Thyroid gland (tissue), 4 donors: ENCODE measurements around the gene ASCL5. TPM values are rescaled to one million over a fixed set of nuclear protein-coding genes. Genes with fewer than 3 reads are reported as not detected.

ENCODE experiments used
- DNase-seq, 2 donors: peaks; one replicate each; pipeline ENCODE4 v3.0.0-alpha.2; 2019
- H3K27ac ChIP-seq, 3 donors: fragments of 200-600 bp; sonication (generic); 1 replicate in 2 of 3; 2 replicates in 1 of 3; pipeline ENCODE4 v1.5.1; 2016 to 2019; ENCODE audit warnings: mild to moderate bottlenecking in 1 of 3, moderate library complexity in 1 of 3
- H3K27me3 ChIP-seq: fragments of 200-600 bp; sonication (generic); one replicate; pipeline ENCODE4 v1.5.1; 2019
- H3K36me3 ChIP-seq, 2 donors: fragments of 200-600 bp; sonication (generic); one replicate each; pipeline ENCODE4 v1.5.1; 2016 to 2019
- H3K4me1 ChIP-seq, 2 donors: fragments of 200-600 bp; sonication (generic); one replicate each; pipeline ENCODE4 v1.5.1; 2017 to 2019
- H3K4me3 ChIP-seq, 3 donors: fragments of 200-600 bp; sonication (generic); replicated peaks in 1 of 3; 1 replicate in 2 of 3; 2 replicates in 1 of 3; pipeline ENCODE4 v1.5.1; 2016; ENCODE audit warnings: mild to moderate bottlenecking in 1 of 3
- H3K9me3 ChIP-seq: fragments of 200-600 bp; sonication (generic); one replicate; pipeline ENCODE4 v1.5.1; 2017
- CTCF ChIP-seq, 6 experiments: fragments of 200-600 bp in 3 of 6; fragments of 450-650 bp in 3 of 6; sonication (generic) in 3 of 6; IDR thresholded peaks; one replicate each; pipeline ENCODE4 v1.5.1; 2016 to 2019; ENCODE audit warnings: antibody characterized with exemption in 6 of 6, mild to moderate bottlenecking in 2 of 6, inconsistent platforms in 1 of 6, moderate library complexity in 1 of 6
- POLR2A ChIP-seq, 2 donors: fragments of 450-650 bp; IDR thresholded peaks; one replicate each; pipeline ENCODE4 v1.6.1; 2017; ENCODE audit warnings: antibody characterized with exemption in 2 of 2, mild to moderate bottlenecking in 2 of 2, moderate library complexity in 1 of 2
- WGBS, 2 donors: methylation state at CpG; one replicate each; pipeline ENCODE4 v1.1.5; 2017; 5-methylcytosine and 5-hydroxymethylcytosine counted together
- intact Hi-C: fragments of 100-400 bp; cut with DNase I; formaldehyde crosslinking; loops from one replicate; pipeline ENCODE4 v1.15.1; 2023
- total RNA-seq, 4 donors: library from RNA; depleted of rRNA; stranded (reverse); fragments of >200 nt; gene quantifications; one replicate each; pipeline ENCODE4 v1.2.3, GENCODE V29; 2016

The ASCL5 gene
- total RNA-seq, 4 donors from 2014 or later: not detected

DNA sequence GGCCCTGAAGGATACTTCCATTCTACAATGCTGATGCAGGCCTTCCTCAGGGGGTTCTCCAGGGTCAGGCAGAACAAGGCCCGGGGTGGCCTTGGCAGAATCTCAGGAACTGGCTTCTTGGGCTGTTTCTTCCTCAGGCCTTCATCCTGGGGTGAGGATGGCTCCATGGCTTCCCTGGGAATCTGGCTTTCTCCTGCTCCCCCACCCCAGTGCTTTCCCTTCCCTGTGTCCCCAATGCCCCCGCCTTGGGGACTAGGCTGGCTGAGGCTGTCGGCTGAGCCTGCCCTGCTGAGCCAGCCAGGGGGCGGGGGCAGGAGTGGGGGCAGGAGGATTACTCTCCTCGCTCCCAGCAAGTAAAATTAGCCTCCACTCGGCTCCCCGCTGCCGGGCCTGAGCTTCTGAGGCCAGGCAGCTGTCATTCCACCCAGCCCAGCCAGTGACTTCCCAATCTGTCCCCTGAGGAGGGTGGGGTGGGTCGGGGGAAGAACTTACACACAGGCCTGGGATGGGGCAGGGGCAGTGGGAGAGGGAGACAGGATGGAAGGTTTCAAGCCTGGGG lies 14.7 kb downstream of the ASCL5 start, which contains the start of gene CACNA1S:
CACNA1S (minus strand) TSS at position 254 of the 559 bp plus-strand sequence; CDS start at position 167, 87 bp downstream.
- Histone ChIP-seq H3K4me3 (no peak within 1 kb of the TSS), H3K4me1 (peaks cover 0 to 4% of the 10 kb centered on the region in 2 donors), H3K36me3 (no peaks in the 10 kb centered on the region), H3K9me3 (no peaks in the 10 kb centered on the region), H3K27ac (no peak within 1 kb of the TSS), H3K27me3 (no peaks in the 10 kb centered on the region)
- TF ChIP-seq POLR2A (IDR thresholded peaks at IDR 0.05) (no peak), CTCF (IDR thresholded peaks at IDR 0.05) (no peak)
- intact Hi-C loops: no loop called here
- 69 to 91% methylated on average over 8 to 9 of the region's 9 CpGs for WGBS, 2 donors
- DNase-seq: no peak

DNA sequence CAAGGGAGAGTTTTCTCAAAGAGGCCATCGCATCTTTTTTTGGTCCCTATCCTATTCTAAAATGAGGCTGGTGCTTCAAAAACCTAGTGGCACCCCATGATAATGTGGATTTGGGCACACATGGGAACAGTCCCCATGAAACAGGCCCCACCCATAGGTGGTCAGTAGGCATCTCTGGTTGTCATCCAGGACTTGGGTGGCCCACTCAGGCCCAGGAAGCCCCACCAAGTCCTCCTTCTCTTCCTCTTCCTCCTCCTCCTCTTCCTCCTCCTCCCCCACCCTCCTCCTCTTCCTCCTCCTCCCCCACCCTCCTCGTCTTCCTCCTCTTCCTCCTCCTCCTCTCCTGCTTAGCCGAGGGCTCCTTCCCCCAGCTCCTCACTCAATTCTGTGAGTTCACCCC lies 15.3 kb downstream of the ASCL5 start:
- Histone ChIP-seq H3K36me3 (no peaks in the 10 kb centered on the region), H3K9me3 (no peaks in the 10 kb centered on the region), H3K4me3 (no peak overlapping the region), H3K4me1 (peaks cover 0 to 4% of the 10 kb centered on the region in 2 donors), H3K27ac (no peak overlapping the region), H3K27me3 (no peaks in the 10 kb centered on the region)
- no peak for DNase-seq
- TF ChIP-seq CTCF (IDR thresholded peaks at IDR 0.05) (no peak), POLR2A (IDR thresholded peaks at IDR 0.05) (no peak)
- 79 to 86% methylated on average over 3 of the region's 3 CpGs for WGBS, 2 donors
- intact Hi-C loops: no loop called here

- no peak for DNase-seq
- H3K9me3 ChIP-seq: no peaks in the 10 kb centered on the region
- H3K27ac ChIP-seq: no peak overlapping the region
- peaks cover 0 to 4% of the 10 kb centered on the region in 2 donors for H3K4me1 ChIP-seq
- 92% methylated on average over 7 of the region's 7 CpGs for WGBS, 2 donors
- intact Hi-C loops: no loop called here
- H3K36me3 ChIP-seq: no peaks in the 10 kb centered on the region
- TF ChIP-seq POLR2A (IDR thresholded peaks at IDR 0.05) (no peak), CTCF (IDR thresholded peaks at IDR 0.05) (no peak)
- no peak overlapping the region for H3K4me3 ChIP-seq
- no peaks in the 10 kb centered on the region for H3K27me3 ChIP-seq
Measured at GRCh38 chr1:201111156-201111555, 15.8 kb downstream of the ASCL5 start.

DNA sequence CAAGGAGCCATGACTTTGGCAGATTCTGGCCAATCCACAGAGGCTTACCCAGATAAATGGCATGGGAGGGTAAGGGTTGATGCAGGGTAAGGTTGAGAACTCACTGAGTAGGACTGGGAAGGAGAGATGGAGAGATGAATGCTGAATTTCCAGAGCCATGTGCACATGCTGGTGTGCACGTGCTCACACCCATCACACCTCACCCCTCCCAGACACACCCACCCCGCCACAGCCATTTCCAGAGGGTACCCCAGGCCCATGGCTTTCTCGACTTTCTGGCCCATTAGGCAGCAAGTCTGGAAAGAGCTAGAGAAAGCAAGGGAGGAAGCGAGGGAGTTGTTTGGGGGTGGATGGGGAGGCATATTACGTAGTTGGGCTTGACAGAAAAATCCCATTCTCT lies 16.4 kb downstream of the ASCL5 start:
- H3K4me3 ChIP-seq: no peak overlapping the region
- no peak for DNase-seq
- H3K36me3 ChIP-seq: no peaks in the 10 kb centered on the region
- intact Hi-C loops: no loop called here
- no peaks in the 10 kb centered on the region for H3K9me3 ChIP-seq
- no peaks in the 10 kb centered on the region for H3K27me3 ChIP-seq
- WGBS, 2 donors: 97 to 98% methylated on average over 5 of the region's 5 CpGs
- TF ChIP-seq POLR2A (IDR thresholded peaks at IDR 0.05): no peak
- TF ChIP-seq CTCF (IDR thresholded peaks at IDR 0.05): no peak
- peaks cover 0 to 4% of the 10 kb centered on the region in 2 donors for H3K4me1 ChIP-seq
- no peak overlapping the region for H3K27ac ChIP-seq

DNA sequence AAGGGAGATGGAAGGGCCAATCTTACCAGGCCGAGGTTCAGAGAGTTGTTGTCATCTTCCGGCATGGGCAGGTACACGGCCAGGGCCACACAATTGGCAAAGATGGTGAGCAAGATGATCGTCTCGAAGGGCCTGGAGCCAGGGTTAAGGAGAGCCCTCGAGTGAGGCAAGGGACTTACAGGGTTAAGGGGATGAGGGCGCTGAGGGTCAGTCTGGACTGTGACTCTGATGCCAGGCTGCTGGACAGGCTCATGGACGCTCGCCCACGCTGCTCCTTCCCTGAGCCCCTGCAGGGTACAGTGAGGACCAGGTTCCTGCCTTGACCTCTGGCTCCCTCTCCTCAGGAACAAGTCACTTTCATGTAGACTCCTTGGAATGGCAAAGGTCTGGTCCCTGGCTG lies 16.8 kb downstream of the ASCL5 start:
- intact Hi-C loops: no loop called here
- no peak overlapping the region for H3K4me3 ChIP-seq
- H3K36me3 ChIP-seq: no peaks in the 10 kb centered on the region
- no peaks in the 10 kb centered on the region for H3K9me3 ChIP-seq
- no peaks in the 10 kb centered on the region for H3K27me3 ChIP-seq
- TF ChIP-seq CTCF (IDR thresholded peaks at IDR 0.05): no peak
- TF ChIP-seq POLR2A (IDR thresholded peaks at IDR 0.05): no peak
- no peak for DNase-seq
- H3K27ac ChIP-seq: no peak overlapping the region
- 90 to 100% methylated on average over 1 to 10 of the region's 10 CpGs for WGBS, 2 donors
- peaks cover 0 to 3% of the 10 kb centered on the region in 2 donors for H3K4me1 ChIP-seq
